Measurements from ENCODE around the gene SCAF8.
A peak's percentile ranks its signal among the peaks of the same experiment; 100 is the strongest.
"Not testable (repeated sequence)": the region's sequence is repeated elsewhere in the genome, so short reads cannot be mapped to it uniquely, and the experiment has no call there.

SCAF8 gene

DNA sequence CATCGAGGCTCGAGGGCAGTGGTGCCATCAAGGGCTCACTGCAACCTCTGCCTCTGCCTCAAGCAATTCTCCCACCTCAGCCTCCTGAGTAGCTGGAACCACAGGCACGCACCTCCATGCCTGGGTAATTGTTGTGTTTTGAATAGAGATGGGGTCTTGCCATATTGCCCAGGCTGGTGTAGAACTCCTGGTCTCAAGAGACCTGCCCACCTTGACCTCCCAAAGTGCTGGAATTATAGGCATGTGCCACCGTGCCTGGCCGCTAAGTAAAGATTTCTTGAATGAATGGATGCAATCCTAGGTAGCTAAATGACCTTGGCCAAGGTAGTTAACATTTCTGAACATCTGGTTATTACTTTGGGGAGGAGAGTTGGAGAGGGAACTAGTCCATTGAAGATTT lies 7.4 kb downstream of the SCAF8 start:
- no peak overlapping the region for H3K4me3 Mint-ChIP-seq
- H3K4me1 Mint-ChIP-seq, result peaks cover 58% of the 10 kb centered on the region
- no peak overlapping the region for H3K27ac Mint-ChIP-seq (ENCODE audit: low read depth)

DNA sequence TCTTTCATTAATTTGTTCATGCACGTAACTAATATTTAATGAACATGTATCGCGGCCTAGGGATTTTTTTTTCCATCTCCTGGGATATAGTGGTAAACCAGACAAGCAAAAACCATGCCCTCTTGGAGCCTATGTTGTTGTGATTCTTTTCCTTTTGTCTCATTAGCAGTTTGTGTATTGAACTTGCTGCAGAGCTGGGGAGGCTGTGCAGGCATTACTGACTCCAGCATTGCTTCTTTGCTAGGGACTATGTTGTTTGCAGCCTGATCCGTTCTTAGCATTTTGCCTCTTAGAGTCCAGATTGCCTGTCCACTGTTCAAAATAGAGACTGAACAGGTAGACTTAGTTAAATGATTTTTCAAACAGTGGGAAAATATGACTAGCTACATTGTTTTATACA lies 9.7 kb downstream of the SCAF8 start:
- Mint-ChIP-seq H3K4me1 (peaks cover 60% of the 10 kb centered on the region), H3K4me3 (no peak overlapping the region), H3K27ac (ENCODE audit: low read depth) (no peak overlapping the region), H3K9me3 (no peaks in the 10 kb centered on the region), H3K36me3 (ENCODE audit: insufficient read depth) (peaks cover 6% of the 10 kb centered on the region), H3K27me3 (no peaks in the 10 kb centered on the region)
- DNase-seq (ENCODE audit: low spot score in 2 of 2) (no peak), ATAC-seq (replicated peaks; ENCODE audit: extremely low read depth, poor library complexity, severe bottlenecking) (no peak)

More for the DNA sequence above, 7.4 kb downstream of the SCAF8 start:
- ATAC-seq (replicated peaks; ENCODE audit: extremely low read depth, poor library complexity, severe bottlenecking) (no peak), DNase-seq (ENCODE audit: low spot score in 2 of 2) (no peak)
- Mint-ChIP-seq H3K9me3 (no peaks in the 10 kb centered on the region), H3K27me3 (no peaks in the 10 kb centered on the region), H3K36me3 (ENCODE audit: insufficient read depth) (peaks cover 5% of the 10 kb centered on the region)

DNA sequence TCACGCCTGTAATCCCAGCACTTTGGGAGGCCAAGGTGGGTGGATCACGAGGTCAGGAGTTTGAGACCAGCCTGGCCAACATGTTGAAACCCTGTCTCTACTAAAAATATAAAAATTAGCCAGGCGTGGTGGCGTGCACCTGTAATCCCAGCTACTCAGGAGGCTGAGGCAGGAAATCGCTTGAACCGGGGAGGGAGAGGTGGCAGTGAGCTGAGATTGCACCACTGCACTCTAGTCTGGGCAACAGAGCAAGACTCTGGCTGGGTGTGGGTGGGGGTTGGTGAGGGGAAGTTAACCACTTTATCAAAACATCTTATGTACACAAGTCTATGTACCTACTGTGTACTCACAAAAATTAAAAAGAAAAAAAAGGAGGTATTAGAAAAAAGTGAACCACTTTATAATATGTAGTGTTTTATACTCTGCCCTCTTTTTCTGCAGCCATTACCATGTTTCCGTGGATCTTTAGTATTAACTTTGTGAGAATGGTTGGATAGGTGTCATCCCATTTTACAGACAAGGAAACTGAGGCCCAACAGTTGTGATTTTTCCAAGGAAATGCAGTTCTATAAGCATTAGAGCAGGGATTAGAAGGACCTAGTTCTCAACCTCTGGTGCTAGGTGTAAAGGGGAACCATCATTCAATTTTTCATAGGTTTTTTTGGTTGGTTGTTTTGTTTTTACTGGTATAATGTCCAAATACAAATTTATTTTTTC lies 11.0 kb downstream of the SCAF8 start:
- peaks cover 55% of the 10 kb centered on the region for H3K4me1 Mint-ChIP-seq
- H3K27me3 Mint-ChIP-seq; H3K4me3 Mint-ChIP-seq; DNase-seq (ENCODE audit: low spot score in 2 of 2); H3K27ac Mint-ChIP-seq (ENCODE audit: low read depth); H3K9me3 Mint-ChIP-seq; H3K36me3 Mint-ChIP-seq (ENCODE audit: insufficient read depth); ATAC-seq (replicated peaks; ENCODE audit: extremely low read depth, poor library complexity, severe bottlenecking): not testable (repeated sequence)

DNA sequence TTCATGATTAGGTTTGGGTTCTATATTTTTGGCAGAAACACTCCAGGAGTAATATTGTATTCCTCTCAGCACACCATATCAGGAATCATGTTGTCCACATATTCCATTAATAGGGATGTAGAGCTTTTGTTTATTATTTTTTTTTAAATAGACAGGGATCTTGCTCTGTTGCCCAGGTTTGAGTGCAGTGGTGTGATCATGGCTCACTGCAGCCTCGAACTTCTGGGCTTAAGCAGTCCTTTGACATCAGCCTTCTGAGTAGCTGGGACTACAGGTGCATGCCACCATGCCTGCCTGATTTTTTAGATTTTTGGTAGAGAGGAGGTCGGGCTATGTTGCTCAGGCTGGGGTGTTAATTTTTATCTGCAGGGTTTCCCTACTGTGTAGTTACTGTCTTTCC lies 12.0 kb downstream of the SCAF8 start:
- H3K36me3 Mint-ChIP-seq (ENCODE audit: insufficient read depth), result peaks cover 8% of the 10 kb centered on the region
- no peak overlapping the region for H3K4me3 Mint-ChIP-seq
- no peaks in the 10 kb centered on the region for H3K9me3 Mint-ChIP-seq
- H3K27me3 Mint-ChIP-seq, result no peaks in the 10 kb centered on the region
- H3K4me1 Mint-ChIP-seq, result peaks cover 57% of the 10 kb centered on the region
- no peak for DNase-seq (ENCODE audit: low spot score in 2 of 2)
- ATAC-seq (replicated peaks; ENCODE audit: extremely low read depth, poor library complexity, severe bottlenecking), result no peak
- no peak overlapping the region for H3K27ac Mint-ChIP-seq (ENCODE audit: low read depth)

DNA sequence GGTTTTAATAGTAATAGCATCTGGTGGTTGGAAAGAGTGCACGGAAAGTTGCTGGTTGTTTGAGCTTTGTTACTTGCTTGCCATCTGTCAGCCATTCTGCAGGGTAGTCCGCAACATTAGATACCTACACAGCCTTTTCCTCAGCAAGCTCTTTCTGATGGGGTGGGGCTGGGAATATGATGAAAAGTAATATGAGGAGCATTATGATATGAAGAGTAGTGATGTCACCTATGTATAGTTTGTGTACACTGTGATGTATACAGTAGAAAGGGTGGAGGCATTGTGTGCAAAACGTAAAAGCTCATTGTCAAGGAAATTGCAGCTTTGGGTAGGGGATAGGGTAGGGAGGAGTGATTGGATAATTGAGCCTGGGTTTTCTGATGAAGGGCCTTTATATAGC lies 16.1 kb downstream of the SCAF8 start:
- no peaks in the 10 kb centered on the region for H3K27me3 Mint-ChIP-seq
- no peak for ATAC-seq (replicated peaks; ENCODE audit: extremely low read depth, poor library complexity, severe bottlenecking)
- peaks cover 8% of the 10 kb centered on the region for H3K36me3 Mint-ChIP-seq (ENCODE audit: insufficient read depth)
- DNase-seq (ENCODE audit: low spot score in 2 of 2), result no peak
- H3K9me3 Mint-ChIP-seq, result no peaks in the 10 kb centered on the region
- peaks cover 62% of the 10 kb centered on the region for H3K4me1 Mint-ChIP-seq
- peak overlapping the region; percentile 1 for H3K4me3 Mint-ChIP-seq
- peak overlapping the region; percentile 14 for H3K27ac Mint-ChIP-seq (ENCODE audit: low read depth)

DNA sequence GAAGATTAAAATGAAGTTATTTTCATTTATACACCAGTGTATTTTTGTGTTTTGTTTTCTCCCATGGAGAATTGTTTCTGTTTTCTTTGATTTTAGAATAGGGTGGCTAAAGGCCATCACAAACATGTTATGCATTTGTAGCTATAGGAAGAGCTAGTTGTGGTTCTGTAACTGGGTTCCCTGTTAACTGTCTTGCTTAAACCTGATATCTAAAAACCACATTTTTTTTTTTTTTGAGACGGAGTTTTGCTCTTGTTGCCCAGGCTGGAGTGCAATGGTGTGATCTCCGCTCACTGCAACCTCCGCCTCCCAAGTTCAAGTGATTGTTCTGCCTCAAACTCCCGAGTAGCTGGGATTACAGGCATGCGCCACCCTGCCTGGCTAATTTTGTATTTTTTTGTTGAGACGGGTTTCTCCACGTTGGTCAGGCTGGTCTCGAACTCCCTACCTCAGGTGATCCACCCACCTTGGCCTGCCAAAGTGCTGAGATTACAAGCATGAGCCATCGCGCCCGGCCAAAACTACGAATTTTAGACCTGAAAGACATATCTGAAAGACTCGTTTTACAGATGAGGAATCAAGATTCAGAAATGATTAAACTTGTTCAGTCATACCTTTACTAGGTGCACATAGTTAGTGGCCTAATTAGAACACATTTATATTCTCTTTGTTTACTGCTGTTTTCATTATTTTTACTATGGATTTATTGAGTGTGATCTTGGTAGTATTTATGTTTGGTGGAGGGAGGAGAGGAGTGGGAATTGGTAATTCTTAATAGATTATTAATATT lies 18.0 kb downstream of the SCAF8 start:
- ATAC-seq (replicated peaks; ENCODE audit: extremely low read depth, poor library complexity, severe bottlenecking) (no peak), DNase-seq (ENCODE audit: low spot score in 2 of 2) (no peak)
- no peaks in the 10 kb centered on the region for H3K27me3 Mint-ChIP-seq
- no peak overlapping the region for H3K4me3 Mint-ChIP-seq
- H3K4me1 Mint-ChIP-seq, result peaks cover 64% of the 10 kb centered on the region
- H3K27ac Mint-ChIP-seq (ENCODE audit: low read depth), result no peak overlapping the region
- peaks cover 6% of the 10 kb centered on the region for H3K36me3 Mint-ChIP-seq (ENCODE audit: insufficient read depth)
- H3K9me3 Mint-ChIP-seq, result no peaks in the 10 kb centered on the region

DNA sequence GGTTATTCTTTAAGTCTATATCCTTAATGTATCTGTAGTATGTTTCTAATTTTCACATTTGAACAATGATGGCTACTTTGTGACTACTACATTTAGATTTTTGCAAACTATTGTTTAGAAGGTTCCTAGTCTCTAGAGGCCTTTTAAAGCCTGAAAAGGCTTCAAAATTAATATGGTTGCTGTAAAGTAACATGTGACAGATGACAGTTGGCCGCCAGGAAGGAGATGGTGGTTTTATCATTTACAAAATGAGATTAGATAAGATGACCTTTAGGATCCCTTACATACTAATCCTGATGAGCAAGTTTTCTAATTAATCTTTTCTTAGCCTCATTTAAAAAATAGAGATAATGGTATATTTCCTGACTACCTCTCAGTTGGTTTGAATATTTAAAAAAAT lies 18.8 kb downstream of the SCAF8 start:
- ATAC-seq (replicated peaks; ENCODE audit: extremely low read depth, poor library complexity, severe bottlenecking) (no peak), DNase-seq (ENCODE audit: low spot score in 2 of 2) (no peak)
- Mint-ChIP-seq H3K4me3 (no peak overlapping the region), H3K27me3 (no peaks in the 10 kb centered on the region), H3K36me3 (ENCODE audit: insufficient read depth) (peaks cover 6% of the 10 kb centered on the region), H3K9me3 (no peaks in the 10 kb centered on the region), H3K27ac (ENCODE audit: low read depth) (no peak overlapping the region), H3K4me1 (peaks cover 60% of the 10 kb centered on the region)

DNA sequence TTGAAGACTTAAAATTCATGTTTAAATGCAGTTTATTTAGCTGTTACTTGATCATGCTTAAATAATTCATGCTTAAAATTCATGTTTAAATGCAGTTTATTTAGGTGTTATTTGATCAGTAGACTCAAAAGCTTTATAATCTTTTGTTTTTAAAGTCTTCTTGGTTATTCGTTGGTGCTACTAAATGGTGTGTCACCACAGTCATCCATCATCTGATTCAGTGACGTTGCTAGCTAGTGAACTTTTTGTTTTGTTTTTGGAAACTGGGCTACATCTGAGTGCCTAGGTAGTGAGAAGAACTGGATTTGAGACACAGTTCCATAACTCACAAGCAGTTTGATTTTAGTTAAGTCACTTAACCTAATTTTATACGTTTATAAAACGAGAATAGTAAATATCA lies 20.9 kb downstream of the SCAF8 start:
- Mint-ChIP-seq H3K4me1 (peaks cover 77% of the 10 kb centered on the region), H3K27me3 (no peaks in the 10 kb centered on the region), H3K9me3 (no peaks in the 10 kb centered on the region), H3K36me3 (ENCODE audit: insufficient read depth) (peaks cover 10% of the 10 kb centered on the region), H3K27ac (ENCODE audit: low read depth) (peak overlapping the region; percentile 86), H3K4me3 (no peak overlapping the region)
- ATAC-seq (replicated peaks; ENCODE audit: extremely low read depth, poor library complexity, severe bottlenecking) (no peak), DNase-seq (ENCODE audit: low spot score in 2 of 2) (no peak)

DNA sequence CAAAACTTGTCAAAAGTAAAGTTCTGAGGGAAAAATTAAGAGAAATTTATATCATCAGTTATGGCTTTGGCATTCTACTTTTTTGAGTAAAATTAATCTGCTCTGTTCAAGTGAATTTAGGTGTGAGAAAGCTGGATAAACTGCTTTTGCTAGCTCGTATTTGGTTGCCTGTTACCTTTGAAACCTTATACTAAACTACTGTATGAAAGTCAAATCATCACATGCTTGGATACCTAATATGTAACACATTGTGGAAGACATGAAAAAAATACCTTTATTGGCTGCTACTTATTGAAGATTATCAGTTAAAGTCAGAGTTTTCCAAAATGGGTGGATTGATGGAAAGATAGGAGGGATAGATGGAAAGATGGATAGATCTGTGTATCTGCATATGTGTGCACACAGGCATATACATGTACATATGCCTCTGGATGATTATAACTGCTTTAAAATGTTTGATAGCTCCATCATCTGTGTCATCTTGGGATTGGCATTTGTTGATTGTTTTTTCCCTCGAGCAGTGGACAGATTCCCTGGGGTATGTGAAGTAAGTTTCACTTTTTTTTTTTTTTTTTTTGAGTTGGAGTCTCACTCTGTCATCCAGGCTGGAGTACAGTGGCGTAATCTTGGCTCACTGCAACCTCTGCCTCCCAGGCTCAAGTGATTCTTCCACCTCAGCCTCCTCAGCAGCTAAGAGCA lies 24.3 kb downstream of the SCAF8 start:
- no peaks in the 10 kb centered on the region for H3K9me3 Mint-ChIP-seq
- ATAC-seq (replicated peaks; ENCODE audit: extremely low read depth, poor library complexity, severe bottlenecking) (no peak), DNase-seq (ENCODE audit: low spot score in 2 of 2) (no peak)
- peaks cover 9% of the 10 kb centered on the region for H3K36me3 Mint-ChIP-seq (ENCODE audit: insufficient read depth)
- H3K4me1 Mint-ChIP-seq, result peaks cover 60% of the 10 kb centered on the region
- no peak overlapping the region for H3K4me3 Mint-ChIP-seq
- H3K27ac Mint-ChIP-seq (ENCODE audit: low read depth), result no peak overlapping the region
- H3K27me3 Mint-ChIP-seq, result no peaks in the 10 kb centered on the region

DNA sequence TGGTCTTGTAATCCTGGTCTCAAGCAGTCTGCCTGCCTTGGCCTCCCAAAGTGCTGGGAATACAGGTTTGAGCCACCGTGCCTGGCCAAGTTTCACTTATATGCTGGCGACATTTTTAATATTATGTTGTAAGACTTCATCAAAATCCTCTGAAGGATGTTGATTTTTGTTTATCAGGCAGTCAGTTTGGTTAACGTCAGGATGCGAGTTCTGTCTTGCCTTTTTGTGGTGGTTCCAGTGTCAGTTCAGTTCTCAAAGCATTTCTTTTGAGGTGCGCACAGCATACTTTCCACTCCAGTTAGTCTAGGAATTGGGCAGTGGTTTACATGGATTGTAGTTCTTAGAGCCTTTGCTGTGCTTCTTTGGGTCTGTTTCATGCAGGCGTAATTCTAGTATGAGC lies 24.9 kb downstream of the SCAF8 start:
- H3K9me3 Mint-ChIP-seq, result no peaks in the 10 kb centered on the region
- peaks cover 65% of the 10 kb centered on the region for H3K4me1 Mint-ChIP-seq
- H3K27me3 Mint-ChIP-seq, result no peaks in the 10 kb centered on the region
- ATAC-seq (replicated peaks; ENCODE audit: extremely low read depth, poor library complexity, severe bottlenecking) (no peak), DNase-seq (ENCODE audit: low spot score in 2 of 2) (no peak)
- H3K4me3 Mint-ChIP-seq, result no peak overlapping the region
- peak overlapping the region; percentile 9 for H3K27ac Mint-ChIP-seq (ENCODE audit: low read depth)
- H3K36me3 Mint-ChIP-seq (ENCODE audit: insufficient read depth), result peaks cover 9% of the 10 kb centered on the region

DNA sequence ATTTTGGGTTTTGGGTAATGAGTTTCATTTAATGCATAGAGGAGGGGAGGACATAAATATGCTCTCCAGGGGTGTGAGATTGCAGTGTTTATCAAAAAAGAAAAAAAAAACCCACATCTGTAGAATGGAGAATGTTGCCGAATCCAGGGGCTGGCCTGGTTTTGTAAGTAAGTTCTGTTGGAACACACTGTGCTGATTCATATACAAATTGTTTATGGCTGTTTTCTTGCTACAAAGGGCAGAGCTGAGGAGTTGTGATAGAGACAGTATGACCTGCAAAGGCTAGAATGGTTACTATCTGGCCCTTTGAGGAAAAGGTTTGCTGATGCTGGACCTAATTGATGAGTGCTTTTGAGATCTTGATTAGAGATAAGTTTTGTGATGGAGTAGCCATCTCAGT lies 30.4 kb downstream of the SCAF8 start:
- H3K9me3 Mint-ChIP-seq, result no peaks in the 10 kb centered on the region
- no peaks in the 10 kb centered on the region for H3K27me3 Mint-ChIP-seq
- ATAC-seq (replicated peaks; ENCODE audit: extremely low read depth, poor library complexity, severe bottlenecking), result no peak
- H3K4me3 Mint-ChIP-seq, result peak overlapping the region; percentile 23
- H3K27ac Mint-ChIP-seq (ENCODE audit: low read depth), result peak overlapping the region; percentile 42
- no peak for DNase-seq (ENCODE audit: low spot score in 2 of 2)
- H3K4me1 Mint-ChIP-seq, result peaks cover 73% of the 10 kb centered on the region
- H3K36me3 Mint-ChIP-seq (ENCODE audit: insufficient read depth), result peaks cover 13% of the 10 kb centered on the region

DNA sequence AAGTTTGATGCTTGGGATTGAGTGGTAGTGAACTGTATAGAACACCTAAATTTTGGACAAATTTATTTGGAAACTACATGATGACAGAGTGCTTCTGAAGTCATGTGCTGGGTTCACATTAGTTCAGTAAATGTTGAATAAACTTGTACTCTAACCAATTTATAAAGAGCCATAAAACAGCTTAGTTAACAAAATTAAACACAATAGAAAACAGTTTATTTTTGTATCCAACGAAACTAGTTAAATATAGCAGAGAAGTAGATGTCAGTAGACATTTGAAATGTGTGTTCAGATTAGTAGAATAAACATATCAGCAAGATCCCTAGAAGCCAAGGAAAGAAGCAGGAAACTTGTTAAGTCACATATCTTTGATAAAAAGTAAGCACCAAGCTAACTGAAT lies 32.1 kb downstream of the SCAF8 start:
- Mint-ChIP-seq H3K27ac (ENCODE audit: low read depth) (peak overlapping the region; percentile 53), H3K4me3 (no peak overlapping the region), H3K4me1 (peaks cover 79% of the 10 kb centered on the region)

DNA sequence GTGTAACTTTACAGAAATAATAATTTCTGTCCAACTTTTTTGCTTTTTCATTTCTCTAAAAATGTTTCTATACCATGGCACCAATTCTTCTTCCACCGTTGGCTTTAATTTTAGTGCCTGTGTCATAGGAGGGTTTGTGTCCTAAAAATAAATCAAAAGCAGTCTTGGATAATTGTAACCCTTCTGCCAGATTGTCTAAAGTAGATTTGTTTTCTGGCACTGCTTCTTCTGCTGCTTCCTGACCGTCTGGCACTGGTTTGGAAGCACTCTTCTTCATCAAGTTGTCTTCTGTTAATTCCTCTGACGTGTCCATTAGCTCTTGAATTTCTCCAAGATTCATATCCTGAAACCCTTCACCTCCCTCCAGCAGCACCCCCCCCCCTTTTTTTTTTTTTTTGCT lies 33.1 kb downstream of the SCAF8 start:
- H3K4me1 Mint-ChIP-seq, result peaks cover 84% of the 10 kb centered on the region
- no peaks in the 10 kb centered on the region for H3K27me3 Mint-ChIP-seq

More for the DNA sequence above, 32.1 kb downstream of the SCAF8 start:
- peaks cover 10% of the 10 kb centered on the region for H3K36me3 Mint-ChIP-seq (ENCODE audit: insufficient read depth)
- H3K9me3 Mint-ChIP-seq, result no peaks in the 10 kb centered on the region
- DNase-seq (ENCODE audit: low spot score in 2 of 2), result no peak
- ATAC-seq (replicated peaks; ENCODE audit: extremely low read depth, poor library complexity, severe bottlenecking), result no peak
- no peaks in the 10 kb centered on the region for H3K27me3 Mint-ChIP-seq

More for the DNA sequence above, 33.1 kb downstream of the SCAF8 start:
- no peaks in the 10 kb centered on the region for H3K9me3 Mint-ChIP-seq
- H3K4me3 Mint-ChIP-seq, result no peak overlapping the region
- DNase-seq (ENCODE audit: low spot score in 2 of 2) (no peak), ATAC-seq (replicated peaks; ENCODE audit: extremely low read depth, poor library complexity, severe bottlenecking) (no peak)
- H3K27ac Mint-ChIP-seq (ENCODE audit: low read depth), result no peak overlapping the region
- H3K36me3 Mint-ChIP-seq (ENCODE audit: insufficient read depth), result peaks cover 8% of the 10 kb centered on the region
